ENCODE data around the gene BRSK2. TPM values are rescaled to one million over a fixed set of nuclear protein-coding genes. Genes with fewer than 3 reads are reported as not detected.

Gene BRSK2
- total and polyA plus RNA-seq, 2 experiments from 2014 or later, result 0.11 TPM; not detected in 1

DNA sequence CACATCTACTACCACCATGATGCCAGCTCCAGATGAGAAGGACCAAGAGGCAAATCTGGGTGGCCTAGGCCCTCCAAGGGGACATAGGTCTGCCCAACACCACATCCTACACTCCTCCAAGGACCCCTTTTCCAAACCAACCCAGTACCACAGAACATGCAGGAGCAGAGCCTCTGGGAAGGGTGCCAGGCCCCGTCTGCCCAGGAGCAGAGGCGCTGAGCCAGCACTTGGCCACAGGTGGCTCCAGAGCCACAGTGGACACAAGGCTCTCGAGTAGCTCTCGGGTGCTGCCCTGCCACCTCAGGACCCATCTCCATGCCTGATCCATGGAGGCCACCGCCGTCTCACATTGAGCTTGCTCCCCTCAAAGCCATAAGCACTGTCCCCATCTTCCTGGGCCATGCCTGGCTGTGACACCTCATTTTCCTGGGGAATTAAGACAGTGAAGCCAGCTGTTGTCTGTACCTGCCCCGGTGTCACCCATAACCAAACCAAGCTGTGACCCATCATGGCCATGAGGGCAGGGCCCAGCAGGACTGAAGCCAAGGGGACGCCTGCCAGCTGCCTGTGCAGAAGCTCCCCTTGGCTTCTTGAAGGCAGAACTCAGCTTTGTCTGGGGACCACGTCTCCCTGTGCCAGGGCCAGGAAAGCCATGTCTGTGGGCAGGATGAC is 89.4 kb downstream of the BRSK2 start:
- Histone ChIP-seq H3K4me2 (ENCODE audit: unreplicated experiment) (no peak overlapping the region), H2AFZ (no peak overlapping the region), H3K9me2 (ENCODE audit: insufficient read depth) (no peaks in the 10 kb centered on the region), H3K79me2 (ENCODE audit: insufficient read depth) (peaks cover 15% of the 10 kb centered on the region), H4K20me1 (ENCODE audit: insufficient read depth) (0 out of 2 replicates have a peak, but pooled peaks cover 3% of the 10 kb centered on the region), H3K36me3 (ENCODE audit: low read depth) (peaks cover 5% of the 10 kb centered on the region; the same call in 1 of the 2 replicates), H3K27me3 (replicated peaks; ENCODE audit: insufficient read depth) (no peaks in the 10 kb centered on the region), H3K9ac (no peak overlapping the region), H3K27ac (no peak overlapping the region), H3K4me3 (no peak overlapping the region), H3K9me3 (ENCODE audit: low read depth) (no peaks in the 10 kb centered on the region), H3K4me1 (ENCODE audit: insufficient read depth) (no peaks in the 10 kb centered on the region), H3F3A (ENCODE audit: insufficient read depth) (no peaks in the 10 kb centered on the region)
- in situ Hi-C loops (cut with MboI), result no loop called here
- no peak for DNase-seq
- WGBS, 2 experiments (ENCODE audit: low coverage in 1 of 2, low lambda C conversion rate in 2 of 2, missing lambda C conversion rate in 2 of 2), result 89 to 92% methylated on average over 9 of the region's 9 CpGs
- TF ChIP-seq EZH2phosphoT487 (IDR thresholded peaks at IDR 0.05; ENCODE audit: insufficient read depth, low read depth), result no peak
- TF ChIP-seq EZH2 (IDR thresholded peaks at IDR 0.05; ENCODE audit: insufficient read depth, poor library complexity, severe bottlenecking), result no peak

DNA sequence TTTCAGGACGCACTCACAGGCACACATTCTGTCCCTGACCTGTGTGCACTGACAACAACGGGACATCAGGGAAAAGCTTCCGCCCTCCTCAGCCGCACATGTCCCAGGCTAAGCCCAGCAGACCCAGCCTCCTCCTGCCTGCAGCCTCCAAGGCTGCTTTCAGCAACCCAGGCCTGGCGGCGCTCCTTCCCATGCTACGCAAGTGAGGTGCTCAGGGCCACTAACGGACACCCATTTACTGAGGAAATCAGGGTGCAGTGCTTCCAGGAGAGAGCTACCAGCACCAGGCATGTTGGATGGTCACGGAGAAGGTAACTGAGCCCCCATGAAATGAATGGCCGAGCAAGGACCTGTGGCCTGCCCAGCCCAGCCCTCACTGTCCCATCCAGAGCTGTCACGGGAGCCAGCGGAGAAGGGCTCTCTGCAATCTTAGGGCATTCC is 90.0 kb downstream of the BRSK2 start:
- Histone ChIP-seq H3F3A (ENCODE audit: insufficient read depth) (no peaks in the 10 kb centered on the region), H3K27ac (no peak overlapping the region), H3K27me3 (replicated peaks; ENCODE audit: insufficient read depth) (no peaks in the 10 kb centered on the region), H3K79me2 (ENCODE audit: insufficient read depth) (peaks cover 20% of the 10 kb centered on the region), H3K4me2 (ENCODE audit: unreplicated experiment) (no peak overlapping the region), H3K4me1 (ENCODE audit: insufficient read depth) (no peaks in the 10 kb centered on the region), H3K4me3 (no peak overlapping the region), H3K9me3 (ENCODE audit: low read depth) (no peaks in the 10 kb centered on the region), H3K9ac (no peak overlapping the region), H3K36me3 (ENCODE audit: low read depth) (peaks cover 5% of the 10 kb centered on the region; the same call in 1 of the 2 replicates), H4K20me1 (ENCODE audit: insufficient read depth) (0 out of 2 replicates have a peak, but pooled peaks cover 3% of the 10 kb centered on the region), H3K9me2 (ENCODE audit: insufficient read depth) (no peaks in the 10 kb centered on the region), H2AFZ (no peak overlapping the region)
- no peak for DNase-seq
- no peak for TF ChIP-seq EZH2 (IDR thresholded peaks at IDR 0.05; ENCODE audit: insufficient read depth, poor library complexity, severe bottlenecking)
- no peak for TF ChIP-seq EZH2phosphoT487 (IDR thresholded peaks at IDR 0.05; ENCODE audit: insufficient read depth, low read depth)
- 94 to 95% methylated on average over 12 of the region's 12 CpGs for WGBS, 2 experiments (ENCODE audit: low coverage in 1 of 2, low lambda C conversion rate in 2 of 2, missing lambda C conversion rate in 2 of 2)
- in situ Hi-C loops (cut with MboI), result no loop called here

DNA sequence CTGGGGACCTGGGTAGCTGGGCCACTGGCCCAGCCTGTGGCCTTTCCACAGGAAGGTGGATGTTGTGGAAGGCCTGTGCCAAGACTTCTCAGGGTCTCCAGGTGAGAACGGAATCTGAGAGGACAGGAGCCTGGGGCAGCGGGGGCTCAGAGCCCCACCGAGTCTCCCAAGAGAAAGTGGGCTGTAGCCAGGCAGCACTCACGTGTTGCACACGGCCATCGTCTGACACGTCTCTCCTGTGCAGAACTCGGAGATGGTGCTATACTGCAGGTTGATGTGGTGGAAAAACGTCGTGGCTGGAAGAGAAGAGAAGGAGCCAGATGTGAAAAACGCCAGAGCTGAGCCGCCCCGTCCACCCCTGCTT is 90.4 kb downstream of the BRSK2 start:
- H3K36me3 ChIP-seq (ENCODE audit: low read depth), result peaks cover 5% of the 10 kb centered on the region; the same call in 1 of the 2 replicates
- no peak overlapping the region for H3K4me2 ChIP-seq (ENCODE audit: unreplicated experiment)
- H3K79me2 ChIP-seq (ENCODE audit: insufficient read depth), result peaks cover 25% of the 10 kb centered on the region
- in situ Hi-C loops (cut with MboI), result no loop called here
- no peaks in the 10 kb centered on the region for H3K4me1 ChIP-seq (ENCODE audit: insufficient read depth)
- H4K20me1 ChIP-seq (ENCODE audit: insufficient read depth), result 0 out of 2 replicates have a peak, but pooled peaks cover 3% of the 10 kb centered on the region
- no peak overlapping the region for H2AFZ ChIP-seq
- no peak overlapping the region for H3K4me3 ChIP-seq
- H3K9me2 ChIP-seq (ENCODE audit: insufficient read depth), result no peaks in the 10 kb centered on the region
- no peaks in the 10 kb centered on the region for H3F3A ChIP-seq (ENCODE audit: insufficient read depth)
- TF ChIP-seq EZH2phosphoT487 (IDR thresholded peaks at IDR 0.05; ENCODE audit: insufficient read depth, low read depth) (no peak), EZH2 (IDR thresholded peaks at IDR 0.05; ENCODE audit: insufficient read depth, poor library complexity, severe bottlenecking) (no peak)
- no peak overlapping the region for H3K27ac ChIP-seq
- no peaks in the 10 kb centered on the region for H3K9me3 ChIP-seq (ENCODE audit: low read depth)
- 82 to 83% methylated on average over 13 of the region's 13 CpGs for WGBS, 2 experiments (ENCODE audit: low coverage in 1 of 2, low lambda C conversion rate in 2 of 2, missing lambda C conversion rate in 2 of 2)
- no peaks in the 10 kb centered on the region for H3K27me3 ChIP-seq (replicated peaks; ENCODE audit: insufficient read depth)
- no peak overlapping the region for H3K9ac ChIP-seq
- DNase-seq, result no peak

DNA sequence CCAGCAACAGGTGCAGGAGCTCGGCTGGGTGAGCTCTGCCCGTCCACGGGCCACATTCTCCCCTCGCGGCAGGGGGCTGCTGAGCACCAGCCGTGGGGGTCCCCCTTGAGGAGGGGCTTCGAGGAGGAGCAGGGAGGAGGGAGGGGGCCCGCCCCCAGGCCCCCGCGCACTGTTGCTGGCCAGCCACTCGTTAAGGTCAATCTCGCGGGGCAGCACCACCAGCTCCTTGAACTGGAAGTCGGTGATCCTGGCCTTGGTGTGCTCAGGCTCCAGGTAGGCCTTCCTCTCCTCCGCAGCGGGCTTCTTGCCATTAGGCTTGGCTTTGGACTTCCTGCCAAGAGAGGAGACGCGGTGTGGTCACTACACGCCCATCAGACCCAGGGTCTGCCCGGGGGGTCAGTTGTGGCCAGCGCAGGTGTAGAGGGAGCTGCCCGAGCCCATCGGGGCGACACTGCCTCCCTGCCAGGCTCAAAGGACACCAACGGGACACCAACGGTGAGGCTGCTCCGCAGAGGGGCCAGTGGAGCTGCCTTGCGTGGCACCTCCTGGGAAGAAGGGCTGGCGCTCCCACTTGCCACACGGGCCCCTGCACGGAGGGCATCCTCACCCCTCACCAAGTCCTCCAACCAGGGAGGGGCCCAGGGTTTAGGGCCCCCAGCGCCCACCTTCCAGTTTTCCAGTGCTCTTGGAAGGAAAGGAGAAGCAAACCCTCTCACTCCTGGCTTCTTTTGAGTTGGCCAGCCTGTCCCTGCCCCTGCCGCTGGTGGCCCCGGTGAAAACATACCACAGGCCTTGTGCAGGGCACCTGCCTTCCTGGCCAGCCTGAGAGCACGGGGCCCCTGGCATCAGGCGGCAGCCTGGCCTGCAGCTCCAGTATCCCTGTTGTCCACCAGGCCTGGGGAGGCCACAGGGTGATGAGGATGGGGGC is 91.1 kb downstream of the BRSK2 start:
- peaks cover 3% of the 10 kb centered on the region; the same call in 1 of the 2 replicates for H4K20me1 ChIP-seq (ENCODE audit: insufficient read depth)
- WGBS, 2 experiments (ENCODE audit: low coverage in 1 of 2, low lambda C conversion rate in 2 of 2, missing lambda C conversion rate in 2 of 2), result 89% methylated on average over 31 to 36 of the region's 36 CpGs
- DNase-seq, result no peak

More for the DNA sequence above, 91.1 kb downstream of the BRSK2 start:
- Histone ChIP-seq H3K27ac (no peak overlapping the region), H3K4me1 (ENCODE audit: insufficient read depth) (no peaks in the 10 kb centered on the region), H3K36me3 (ENCODE audit: low read depth) (peaks cover 5% of the 10 kb centered on the region; the same call in 1 of the 2 replicates), H3K4me2 (ENCODE audit: unreplicated experiment) (no peak overlapping the region), H3K4me3 (no peak overlapping the region), H3K9me3 (ENCODE audit: low read depth) (no peaks in the 10 kb centered on the region), H3F3A (ENCODE audit: insufficient read depth) (no peaks in the 10 kb centered on the region), H3K27me3 (replicated peaks; ENCODE audit: insufficient read depth) (no peaks in the 10 kb centered on the region), H3K9ac (no peak overlapping the region), H3K9me2 (ENCODE audit: insufficient read depth) (no peaks in the 10 kb centered on the region), H2AFZ (no peak overlapping the region), H3K79me2 (ENCODE audit: insufficient read depth) (peaks cover 31% of the 10 kb centered on the region)
- no peak for TF ChIP-seq EZH2phosphoT487 (IDR thresholded peaks at IDR 0.05; ENCODE audit: insufficient read depth, low read depth)
- no peak for TF ChIP-seq EZH2 (IDR thresholded peaks at IDR 0.05; ENCODE audit: insufficient read depth, poor library complexity, severe bottlenecking)
- in situ Hi-C loops (cut with MboI), result no loop called here

Data from GM23248 (cell line).